H1 (cell line): ENCODE measurements around the gene CACNB2. TPM values are rescaled to one million over a fixed set of nuclear protein-coding genes. Genes with fewer than 3 reads are reported as not detected.

Experiments
- CTCF ChIA-PET: fragments of 300-600 bp; sonication (Branson Sonifier 250); formaldehyde crosslinking; loops from one replicate; lab custom pipeline; 2021; ENCODE audit not compliant: partially characterized antibody; lab: Charles Lee
- POLR2A ChIA-PET: fragments of 300-600 bp; sonication (Branson Sonifier 250); formaldehyde crosslinking; loops from one replicate; lab custom pipeline; 2021; ENCODE audit warnings: inconsistent platforms; ENCODE audit not compliant: partially characterized antibody; lab: Charles Lee
- DNase-seq, 2 experiments: peaks; one replicate each; pipeline versions ENCODE4 v3.0.0 to v3.0.0-alpha.2; 2010 to 2022; ENCODE audit warnings: low spot score in 2 of 2, low read depth in 1 of 2, mixed read lengths in 1 of 2
- FAIRE-seq: peaks from 2 replicates; lab custom pipeline; 2011; peaks lifted over from hg19 to GRCh38; lab: Jason Lieb, UNC
- H2AFZ ChIP-seq: 2 replicates; pipeline ENCODE4 v1.8.1; 2012; ENCODE audit warnings: low read length, inconsistent platforms
- H2AK5ac ChIP-seq: 2 replicates; pipeline ENCODE4 v1.6.1; 2013; ENCODE audit warnings: low read depth, low read length
- H2BK120ac ChIP-seq: replicated peaks from 2 replicates; pipeline ENCODE3; 2013; ENCODE audit warnings: low read depth, low read length, inconsistent platforms
- H2BK12ac ChIP-seq: 2 replicates; pipeline ENCODE4 v1.6.1; 2013; ENCODE audit warnings: low read depth, low read length
- H2BK15ac ChIP-seq: 2 replicates; pipeline ENCODE4 v1.6.1; 2013; ENCODE audit warnings: low read length
- H2BK20ac ChIP-seq: 2 replicates; pipeline ENCODE4 v1.6.1; 2013; ENCODE audit warnings: low read length
- H2BK5ac ChIP-seq: 2 replicates; pipeline ENCODE4 v1.6.1; 2013; ENCODE audit warnings: low read depth, low read length
- H3K14ac ChIP-seq: 2 replicates; pipeline ENCODE4 v1.6.1; 2013; ENCODE audit warnings: inconsistent platforms; ENCODE audit not compliant: insufficient read length
- H3K18ac ChIP-seq: 2 replicates; pipeline ENCODE4 v1.6.1; 2013; ENCODE audit warnings: low read length; ENCODE audit errors: extremely low read depth
- H3K23ac ChIP-seq: 2 replicates; pipeline ENCODE4 v1.6.1; 2013; ENCODE audit warnings: inconsistent platforms; ENCODE audit not compliant: insufficient read length
- H3K23me2 ChIP-seq: 2 replicates; pipeline ENCODE4 v1.6.1; 2013; ENCODE audit warnings: low read depth, low read length
- H3K27ac ChIP-seq: 2 replicates; pipeline ENCODE4 v1.6.1; 2011; ENCODE audit warnings: low read depth, low read length, inconsistent platforms
- H3K27me3 ChIP-seq, 4 experiments: replicated peaks in 1 of 4; 1 replicate in 1 of 4; 2 replicates in 3 of 4; pipeline versions ENCODE4 v1.6.1 to v1.8.1; 2011 to 2013; ENCODE audit warnings: low read length in 3 of 4, mild to moderate bottlenecking in 3 of 4, inconsistent platforms in 2 of 4, mixed read lengths in 2 of 4, moderate library complexity in 1 of 4; ENCODE audit not compliant: control insufficient read depth in 3 of 4, insufficient read depth in 3 of 4; ENCODE audit errors: extremely low read depth in 1 of 4
- H3K36me3 ChIP-seq, 4 experiments: 2 replicates each; pipeline versions ENCODE4 v1.6.1 to v1.8.1; 2011 to 2013; ENCODE audit warnings: mild to moderate bottlenecking in 4 of 4, low read length in 3 of 4, moderate library complexity in 2 of 4, control low read depth in 1 of 4, inconsistent platforms in 1 of 4; ENCODE audit not compliant: insufficient read depth in 4 of 4, control insufficient read depth in 2 of 4
- H3K4ac ChIP-seq: replicated peaks from 2 replicates; pipeline ENCODE3; 2013; ENCODE audit warnings: low read length, low read depth, mixed read lengths, inconsistent platforms; ENCODE audit not compliant: insufficient read length
- H3K4me1 ChIP-seq, 4 experiments: replicated peaks in 1 of 4; 1 replicate in 1 of 4; 2 replicates in 3 of 4; pipeline versions ENCODE4 v1.6.1 to v1.8.1; 2011 to 2013; ENCODE audit warnings: low read length in 3 of 4, inconsistent platforms in 2 of 4, mixed read lengths in 1 of 4; ENCODE audit not compliant: insufficient read depth in 4 of 4, control insufficient read depth in 3 of 4
- H3K4me2 ChIP-seq, 2 experiments: 2 replicates each; pipeline versions ENCODE4 v1.6.1 to v1.8.1; 2011 to 2013; ENCODE audit warnings: low read depth in 2 of 2, low read length in 2 of 2, control low read depth in 1 of 2, inconsistent platforms in 1 of 2, mild to moderate bottlenecking in 1 of 2; ENCODE audit not compliant: insufficient read depth in 1 of 2
- H3K4me3 ChIP-seq, 4 experiments: fragments of 200-600, 300-600 bp in 1 of 4; sonication (generic), shearing (Covaris generic), sonication (Bioruptor Twin) in 1 of 4; 2 replicates each; pipeline versions ENCODE4 v1.5.1 to v1.8.1; 2011 to 2016; ENCODE audit warnings: low read length in 4 of 4, low read depth in 3 of 4, control low read depth in 2 of 4, inconsistent platforms in 2 of 4, mild to moderate bottlenecking in 2 of 4, mixed read lengths in 1 of 4, moderate library complexity in 1 of 4; ENCODE audit not compliant: insufficient read depth in 2 of 4; ENCODE audit errors: extremely low read depth in 1 of 4
- H3K56ac ChIP-seq: replicated peaks from 2 replicates; pipeline ENCODE3; 2013; ENCODE audit warnings: low read depth, mild to moderate bottlenecking, mixed read lengths, low read length, inconsistent platforms; ENCODE audit not compliant: insufficient read length
- H3K79me1 ChIP-seq: 2 replicates; pipeline ENCODE4 v1.6.1; 2013; ENCODE audit warnings: low read depth, low read length, control low read depth
- H3K79me2 ChIP-seq, 2 experiments: 2 replicates each; pipeline versions ENCODE4 v1.6.1 to v1.8.1; 2012 to 2013; ENCODE audit warnings: low read length in 2 of 2, mild to moderate bottlenecking in 2 of 2, inconsistent platforms in 1 of 2; ENCODE audit not compliant: insufficient read depth in 2 of 2, control insufficient read depth in 1 of 2
- H3K9ac ChIP-seq, 4 experiments: replicated peaks in 1 of 4; 1 replicate in 1 of 4; 2 replicates in 3 of 4; pipeline versions ENCODE4 v1.6.1 to v1.8.1; 2011 to 2013; ENCODE audit warnings: low read depth in 3 of 4, low read length in 3 of 4, control low read depth in 2 of 4, mild to moderate bottlenecking in 2 of 4, moderate library complexity in 2 of 4, inconsistent platforms in 1 of 4; ENCODE audit errors: extremely low read depth in 1 of 4
- H3K9me3 ChIP-seq, 2 experiments: 2 replicates each; pipeline versions ENCODE4 v1.6.1 to v1.8.1; 2012 to 2013; ENCODE audit warnings: mild to moderate bottlenecking in 2 of 2, moderate library complexity in 2 of 2, control low read depth in 1 of 2, inconsistent platforms in 1 of 2, low read depth in 1 of 2, low read length in 1 of 2, mixed read lengths in 1 of 2; ENCODE audit not compliant: insufficient read depth in 2 of 2
- H4K20me1 ChIP-seq, 2 experiments: replicated peaks in 1 of 2; 2 replicates each; pipeline versions ENCODE3 to v1.8.1; 2011 to 2013; ENCODE audit warnings: inconsistent platforms in 2 of 2, low read length in 2 of 2, mild to moderate bottlenecking in 1 of 2; ENCODE audit not compliant: insufficient read depth in 2 of 2, control insufficient read depth in 1 of 2
- H4K5ac ChIP-seq: 2 replicates; pipeline ENCODE4 v1.6.1; 2013; ENCODE audit warnings: low read length, low read depth, mixed read lengths, inconsistent platforms; ENCODE audit not compliant: insufficient read length
- H4K8ac ChIP-seq: 2 replicates; pipeline ENCODE4 v1.8.0; 2013; ENCODE audit warnings: mild to moderate bottlenecking, moderate library complexity, low read length, inconsistent platforms; ENCODE audit not compliant: insufficient read depth; ENCODE audit errors: extremely low read depth
- H4K91ac ChIP-seq: replicated peaks from 2 replicates; pipeline ENCODE3; 2013; ENCODE audit warnings: low read length, mixed read lengths, inconsistent platforms; ENCODE audit not compliant: insufficient read length
- BACH1 ChIP-seq: IDR thresholded peaks from 2 replicates; pipeline ENCODE4 v1.6.1; 2012; ENCODE audit warnings: low read length, improper control_type of control experiment
- CHD2 ChIP-seq: IDR thresholded peaks from 2 replicates; pipeline ENCODE4 v1.6.1; 2012; ENCODE audit warnings: low read length, improper control_type of control experiment
- EZH2 ChIP-seq: fragments of 200-600 bp; sonication (generic); IDR thresholded peaks from 2 replicates; pipeline ENCODE4 v1.7.1; 2012; ENCODE audit warnings: low read depth, mild to moderate bottlenecking, moderate library complexity, low read length, inconsistent platforms; ENCODE audit not compliant: severe bottlenecking
- SAP30 ChIP-seq: fragments of 300-600 bp; sonication (generic); IDR thresholded peaks from 2 replicates; pipeline ENCODE4 v1.7.1; 2012; ENCODE audit warnings: low read length, moderate library complexity, mild to moderate bottlenecking, inconsistent platforms; ENCODE audit not compliant: insufficient read depth, insufficient replicate concordance
- SIX5 ChIP-seq: IDR thresholded peaks from 2 replicates; pipeline ENCODE4 v1.6.1; 2011; ENCODE audit warnings: mild to moderate bottlenecking, low read depth, low read length
- SP1 ChIP-seq: IDR thresholded peaks from 2 replicates; pipeline ENCODE4 v1.6.1; 2011; ENCODE audit warnings: low read depth, low read length
- TBP ChIP-seq: IDR thresholded peaks from 2 replicates; pipeline ENCODE4 v1.6.1; 2011; ENCODE audit warnings: low read depth, low read length, improper control_type of control experiment
- TEAD4 ChIP-seq: IDR thresholded peaks from 2 replicates; pipeline ENCODE4 v1.6.1; 2012; ENCODE audit warnings: low read depth, low read length, inconsistent platforms, mixed read lengths
- WGBS, 2 experiments: shearing (Covaris generic) in 1 of 2; methylation state at CpG; one replicate each; pipeline versions ENCODE4 v1.1.6 to v1.1.7; 2013 to 2015; ENCODE audit warnings: low lambda C conversion rate in 2 of 2, mixed read lengths in 2 of 2, inconsistent platforms in 1 of 2, low coverage in 1 of 2, missing lambda C conversion rate in 1 of 2; ENCODE audit not compliant: insufficient replicate concordance in 2 of 2, insufficient coverage in 1 of 2, insufficient read length in 1 of 2; ENCODE audit errors: extremely low coverage in 1 of 2, missing lambda C conversion rate in 1 of 2; 5-methylcytosine and 5-hydroxymethylcytosine counted together
- polyA plus RNA-seq, 7 experiments: library from polyadenylated mRNA; depleted of rRNA in 3 of 7; stranded (reverse) in 5 of 7; unstranded in 2 of 7; fragments of >200 nt in 5 of 7; fragments of 200-250 nt in 2 of 7; gene quantifications; 1 replicate in 5 of 7; 2 replicates in 1 of 7; 4 replicates in 1 of 7; pipeline versions ENCODE4 v1.2.1 to v1.2.3, GENCODE V29; 2011 to 2013; ENCODE audit warnings: missing spikeins in 2 of 7, mixed read lengths in 2 of 7
- total RNA-seq: library from RNA; stranded (reverse); fragmentation: NEBNext Ultra II Directional; extraction: Animal tissue kit (Norgen Biotek cat#: 25700); gene quantifications from 2 replicates; pipeline ENCODE4 v1.2.1, GENCODE V29; 2021

Gene CACNB2
- total and polyA plus RNA-seq, 2 of the 8 experiments (the other 6 are each of a cell fraction or from before 2014, with no cell fraction given) = 2.4 to 3.2 TPM

DNA sequence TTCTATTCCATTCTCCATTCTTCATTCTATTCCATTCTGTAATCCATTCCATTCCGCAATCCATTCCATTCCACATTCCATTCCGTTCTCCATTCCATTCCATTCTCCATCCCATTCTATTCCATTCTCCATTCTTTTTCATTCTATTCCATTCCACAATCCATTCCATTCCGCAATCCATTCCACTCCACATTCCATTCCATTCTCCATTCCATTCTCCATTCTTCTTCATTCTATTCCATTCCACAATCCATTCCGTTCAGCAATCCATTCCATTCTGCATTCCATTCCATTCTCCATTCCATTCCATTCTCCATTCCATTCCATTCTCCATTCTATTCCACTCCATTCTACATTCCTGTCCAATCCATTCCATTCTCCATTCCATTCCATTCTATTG lies 426.0 kb downstream of the CACNB2 start:
- DNase-seq (no peak), FAIRE-seq (no peak)
- H2BK120ac ChIP-seq = no peak overlapping the region
- no peak for TF ChIP-seq SAP30
- no peak for TF ChIP-seq EZH2
- peak; percentile 88 for TF ChIP-seq SP1
- no peak for TF ChIP-seq TBP
- TF ChIP-seq TEAD4 = peak; percentile 57; the same call in 1 of the 2 replicates
- TF ChIP-seq CHD2 = no peak
- TF ChIP-seq BACH1 = no peak
- TF ChIP-seq SIX5 = no peak
- H4K91ac ChIP-seq = no peak overlapping the region
- H2BK15ac ChIP-seq = no peak overlapping the region
- H4K20me1 ChIP-seq = no peaks in the 10 kb centered on the region
- H3K9ac ChIP-seq = no peak overlapping the region
- H3K4me1 ChIP-seq = no peaks in the 10 kb centered on the region
- H2BK20ac ChIP-seq = no peak overlapping the region
- no peaks in the 10 kb centered on the region for H3K27me3 ChIP-seq
- H3K79me2 ChIP-seq = no peaks in the 10 kb centered on the region
- H3K4me3 ChIP-seq = no peak overlapping the region
- H3K56ac ChIP-seq = no peak overlapping the region
- no peak overlapping the region for H2AFZ ChIP-seq
- H3K36me3 ChIP-seq = no peaks in the 10 kb centered on the region; a peak in 1 of 8 replicates
- H3K4ac ChIP-seq = no peak overlapping the region
- H3K18ac ChIP-seq = no peak overlapping the region
- H3K14ac ChIP-seq = no peak overlapping the region
- no peak overlapping the region for H3K27ac ChIP-seq
- no peak overlapping the region; the same call in 1 of the 2 replicates for H2AK5ac ChIP-seq
- CTCF ChIA-PET = no interaction called here
- no peak overlapping the region; the same call in 1 of the 2 replicates for H2BK12ac ChIP-seq
- H3K23ac ChIP-seq = no peak overlapping the region
- peaks cover 77% of the 10 kb centered on the region; the same call in 1 of the 2 replicates for H3K23me2 ChIP-seq
- no peak overlapping the region for H4K8ac ChIP-seq
- peaks cover 0 to 86% of the 10 kb centered on the region in 2 experiments; a peak in 2 of 4 replicates for H3K9me3 ChIP-seq
- no peak overlapping the region for H4K5ac ChIP-seq
- POLR2A ChIA-PET = no interaction called here
- no peak overlapping the region for H2BK5ac ChIP-seq
- no peak overlapping the region for H3K4me2 ChIP-seq
- WGBS, 2 experiments = 96% methylated on average over 4 of the region's 4 CpGs
- H3K79me1 ChIP-seq = no peaks in the 10 kb centered on the region
